ENCODE results near the gene MAST4.

MAST4 gene

DNA sequence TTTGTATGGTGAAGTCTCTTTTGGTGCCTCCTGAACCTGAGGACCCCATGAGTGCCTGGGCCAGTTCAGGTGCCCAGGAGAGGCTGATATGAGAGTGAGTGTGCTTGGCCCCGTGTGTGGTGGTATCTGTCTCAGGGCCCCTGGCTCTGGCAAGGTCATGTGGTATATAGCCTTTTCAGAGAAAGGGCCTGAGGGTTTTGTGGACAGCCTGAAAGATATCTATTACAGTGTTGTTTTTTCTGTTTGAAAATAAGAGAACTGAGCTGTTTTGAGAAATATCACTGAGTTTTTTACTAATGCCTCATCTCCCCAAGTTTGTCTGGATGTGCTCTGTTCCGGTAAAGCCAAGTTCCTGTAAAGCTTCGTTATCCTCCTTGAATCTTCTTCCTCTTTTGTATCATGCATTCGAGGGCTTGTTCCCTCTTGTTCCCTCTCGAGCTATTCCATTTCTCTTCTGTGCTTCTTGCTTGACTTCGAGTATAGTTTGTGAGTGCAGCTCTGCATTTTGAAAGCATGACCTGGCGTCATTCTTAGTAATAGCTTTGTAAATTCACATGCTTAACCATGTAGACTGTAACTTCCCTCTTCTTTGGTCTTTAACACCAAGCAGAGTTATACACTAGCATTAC, 122.3 kb downstream of the MAST4 start:
- no peak for DNase-seq (ENCODE audit: low read depth)
- TF ChIP-seq, protein P1, sequence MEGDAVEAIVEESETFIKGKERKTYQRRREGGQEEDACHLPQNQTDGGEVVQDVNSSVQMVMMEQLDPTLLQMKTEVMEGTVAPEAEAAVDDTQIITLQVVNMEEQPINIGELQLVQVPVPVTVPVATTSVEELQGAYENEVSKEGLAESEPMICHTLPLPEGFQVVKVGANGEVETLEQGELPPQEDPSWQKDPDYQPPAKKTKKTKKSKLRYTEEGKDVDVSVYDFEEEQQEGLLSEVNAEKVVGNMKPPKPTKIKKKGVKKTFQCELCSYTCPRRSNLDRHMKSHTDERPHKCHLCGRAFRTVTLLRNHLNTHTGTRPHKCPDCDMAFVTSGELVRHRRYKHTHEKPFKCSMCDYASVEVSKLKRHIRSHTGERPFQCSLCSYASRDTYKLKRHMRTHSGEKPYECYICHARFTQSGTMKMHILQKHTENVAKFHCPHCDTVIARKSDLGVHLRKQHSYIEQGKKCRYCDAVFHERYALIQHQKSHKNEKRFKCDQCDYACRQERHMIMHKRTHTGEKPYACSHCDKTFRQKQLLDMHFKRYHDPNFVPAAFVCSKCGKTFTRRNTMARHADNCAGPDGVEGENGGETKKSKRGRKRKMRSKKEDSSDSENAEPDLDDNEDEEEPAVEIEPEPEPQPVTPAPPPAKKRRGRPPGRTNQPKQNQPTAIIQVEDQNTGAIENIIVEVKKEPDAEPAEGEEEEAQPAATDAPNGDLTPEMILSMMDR (IDR thresholded peaks at IDR 0.05; ENCODE audit: insufficient read depth, low read depth, low read length, missing control alignments), result no peak
- no peak overlapping the region for H3K4me3 ChIP-seq (ENCODE audit: low read depth, low read length)

DNA sequence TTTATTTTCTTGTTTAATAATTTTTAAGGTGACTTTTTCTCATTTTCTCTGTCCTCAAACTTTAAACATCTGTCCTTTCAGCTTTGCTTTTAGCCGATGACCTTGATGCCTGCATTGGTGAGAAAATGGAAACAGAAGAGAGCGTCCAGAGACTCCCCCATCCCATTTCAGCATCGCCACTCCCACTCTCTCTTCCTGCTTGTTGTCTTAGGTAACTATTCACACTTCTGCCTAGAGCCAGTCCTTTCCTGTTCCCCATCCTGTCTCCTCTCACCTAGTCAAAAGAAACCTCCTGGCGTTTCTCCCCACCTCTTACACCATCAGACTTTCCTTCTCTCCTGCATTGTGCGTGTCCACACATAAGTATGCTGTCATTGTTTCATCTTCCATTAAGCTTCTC, 124.6 kb downstream of the MAST4 start:
- DNase-seq (ENCODE audit: low read depth), result no peak
- no peak overlapping the region for H3K4me3 ChIP-seq (ENCODE audit: low read depth, low read length)
- TF ChIP-seq, protein P1 (IDR thresholded peaks at IDR 0.05; ENCODE audit: insufficient read depth, low read depth, low read length, missing control alignments), result no peak

DNA sequence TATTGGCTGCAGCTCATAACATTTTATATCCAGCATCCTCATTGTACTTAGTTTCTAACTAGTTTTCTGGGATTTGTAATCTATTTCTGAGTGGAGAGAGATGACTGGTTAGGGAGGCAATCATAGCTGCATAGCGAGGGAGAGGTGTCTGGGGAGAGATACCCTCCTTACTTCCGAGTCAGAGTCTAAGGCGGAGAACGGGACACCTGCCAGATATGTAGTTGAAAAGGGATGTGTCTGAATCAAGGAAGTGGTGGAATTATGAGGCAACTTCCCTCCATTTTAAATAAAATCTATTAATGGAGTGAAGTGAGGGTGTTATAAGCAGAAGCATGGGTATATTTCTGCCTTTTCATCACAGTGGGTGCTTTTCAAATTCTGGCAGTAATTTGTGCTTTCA, 126.5 kb downstream of the MAST4 start:
- TF ChIP-seq, protein P1 (IDR thresholded peaks at IDR 0.05; ENCODE audit: insufficient read depth, low read depth, low read length, missing control alignments), result no peak
- H3K4me3 ChIP-seq (ENCODE audit: low read depth, low read length), result no peak overlapping the region
- DNase-seq (ENCODE audit: low read depth), result no peak

- TF ChIP-seq, protein P1 (IDR thresholded peaks at IDR 0.05; ENCODE audit: insufficient read depth, low read depth, low read length, missing control alignments), result no peak
- DNase-seq (ENCODE audit: low read depth), result no peak
- no peak overlapping the region for H3K4me3 ChIP-seq (ENCODE audit: low read depth, low read length)
Observed at GRCh38 chr5:66724349-66725139, 128.4 kb downstream of the MAST4 start.

- DNase-seq (ENCODE audit: low read depth), result no peak
- no peak overlapping the region for H3K4me3 ChIP-seq (ENCODE audit: low read depth, low read length)
- TF ChIP-seq, protein P1 (IDR thresholded peaks at IDR 0.05; ENCODE audit: insufficient read depth, low read depth, low read length, missing control alignments), result no peak
Observed at GRCh38 chr5:66727630-66728029, 131.4 kb downstream of the MAST4 start.

GRCh38 chr5:66728049-66728448, 131.9 kb downstream of the MAST4 start:
- TF ChIP-seq, protein P1 (IDR thresholded peaks at IDR 0.05; ENCODE audit: insufficient read depth, low read depth, low read length, missing control alignments), result no peak
- DNase-seq (ENCODE audit: low read depth), result no peak
- no peak overlapping the region for H3K4me3 ChIP-seq (ENCODE audit: low read depth, low read length)

Data from GM12865 (cell line).